ENCODE data around the gene NXNL1. TPM values are rescaled to one million over a fixed set of nuclear protein-coding genes. Genes with fewer than 3 reads are reported as not detected.

The NXNL1 gene
- total and polyA plus RNA-seq, 9 of the 15 experiments (the other 6 are each of a cell fraction or from before 2014, with no cell fraction given) = not detected

DNA sequence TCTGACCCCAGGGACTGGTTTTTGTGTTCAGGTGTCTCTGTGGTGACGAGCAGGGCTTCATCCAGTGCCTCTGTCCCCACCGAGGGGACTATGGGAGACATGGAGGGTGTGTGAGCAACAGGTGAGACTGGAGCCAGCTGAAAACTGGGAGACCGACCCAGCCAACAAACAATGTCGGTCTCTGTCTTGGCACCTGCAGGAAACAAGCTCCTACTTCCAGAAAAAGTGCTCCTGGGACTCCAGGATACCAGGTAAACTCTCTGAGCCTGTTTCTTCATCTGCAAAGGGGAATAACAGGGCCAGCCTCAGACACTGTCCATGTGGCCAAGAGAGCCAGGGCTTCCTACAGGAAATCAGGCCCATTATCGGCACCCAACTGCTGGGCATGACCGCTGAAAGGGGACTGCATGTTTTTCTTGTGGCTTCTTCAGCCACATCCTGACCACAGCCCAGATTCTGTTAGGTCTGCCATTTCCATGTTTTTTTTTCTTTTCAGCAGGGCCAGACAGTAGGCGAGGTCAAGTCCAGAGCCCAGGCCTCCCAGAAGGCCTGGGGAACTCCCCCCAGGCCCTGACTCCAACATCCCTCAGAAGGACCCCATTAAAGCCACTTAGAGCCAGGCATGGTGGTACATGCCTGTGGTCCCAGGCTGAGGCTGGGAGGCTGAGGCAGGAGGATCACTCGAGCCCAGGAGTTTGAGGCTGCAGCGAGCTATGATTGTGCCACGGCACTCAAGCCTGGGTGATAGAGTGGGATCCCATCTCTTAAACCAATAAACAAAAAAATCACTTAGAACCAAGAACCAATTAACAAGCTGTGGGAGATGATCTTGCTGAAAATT, 54.5 kb downstream of the NXNL1 start (continued):
- TF ChIP-seq SIN3A (IDR thresholded peaks at IDR 0.05; ENCODE audit: borderline replicate concordance in 2 of 2, control insufficient read depth in 1 of 2, low read depth in 2 of 2, low read length in 2 of 2) (peak in 1 of 2 experiments; percentile 1; a peak in 1 of 4 replicates), SAP30 (IDR thresholded peaks at IDR 0.05; ENCODE audit: borderline replicate concordance, insufficient read depth, low read depth, low read length, poor library complexity, severe bottlenecking) (peak; percentile 28)

Other genes with a start within 250 kb of the NXNL1 start
Only the 7 nearest of the 20 such genes appear.
- 0.09 and 0.53 TPM in 2 replicates for gene PLVAP, start 83.6 kb downstream of the NXNL1 start, total RNA-seq (2014; rRNA removed)
- gene PLVAP, start 83.6 kb downstream of the NXNL1 start, total RNA-seq (2014; rRNA removed; fragmentation: Illumina TruSeq; extraction: Trizol) = 0.10 TPM in 1 of 2 replicates, not detected in the other
- not detected in 2 replicates for gene PLVAP, start 83.6 kb downstream of the NXNL1 start, total RNA-seq (2015; rRNA removed; fragmentation: Illumina TruSeq; extraction: Trizol)
- gene PLVAP, start 83.6 kb downstream of the NXNL1 start, total RNA-seq (2021) = 0.75 and 0.81 TPM in 2 replicates
- 0.49 and 0.70 TPM in 2 replicates for gene PLVAP, start 83.6 kb downstream of the NXNL1 start, polyA plus RNA-seq (2011; rRNA removed)
- 0.51 and 0.84 TPM in 2 replicates for gene PLVAP, start 83.6 kb downstream of the NXNL1 start, polyA plus RNA-seq (2014; fragmentation: Illumina TruSeq; extraction: Trizol)
- gene PLVAP, start 83.6 kb downstream of the NXNL1 start, polyA plus RNA-seq (2014; fragmentation: Nextera tagmentation; extraction: Ambion mirVana) = not detected
- 0.31 and 0.84 TPM in 2 replicates for gene PLVAP, start 83.6 kb downstream of the NXNL1 start, polyA plus RNA-seq (2014; rRNA removed)
- gene CCDC194, start 66.7 kb downstream of the NXNL1 start, total RNA-seq (2014; rRNA removed) = 0.37 and 1.3 TPM in 2 replicates
- 0.18 and 0.22 TPM in 2 replicates for gene CCDC194, start 66.7 kb downstream of the NXNL1 start, total RNA-seq (2014; rRNA removed; fragmentation: Illumina TruSeq; extraction: Trizol)
- 0.34 and 0.47 TPM in 2 replicates for gene CCDC194, start 66.7 kb downstream of the NXNL1 start, total RNA-seq (2015; rRNA removed; fragmentation: Illumina TruSeq; extraction: Trizol)
- gene CCDC194, start 66.7 kb downstream of the NXNL1 start, total RNA-seq (2021) = 0.31 and 0.76 TPM in 2 replicates
- 0.13 and 0.46 TPM in 2 replicates for gene CCDC194, start 66.7 kb downstream of the NXNL1 start, polyA plus RNA-seq (2011; rRNA removed)
- 0.35 TPM in 1 of 2 replicates, not detected in the other for gene CCDC194, start 66.7 kb downstream of the NXNL1 start, polyA plus RNA-seq (2014; fragmentation: Illumina TruSeq; extraction: Trizol)
- gene CCDC194, start 66.7 kb downstream of the NXNL1 start, polyA plus RNA-seq (2014; fragmentation: Nextera tagmentation; extraction: Ambion mirVana) = not detected
- 0.43 and 0.72 TPM in 2 replicates for gene CCDC194, start 66.7 kb downstream of the NXNL1 start, polyA plus RNA-seq (2014; rRNA removed)
- 186 and 224 TPM in 2 replicates for gene BST2, start 55.3 kb downstream of the NXNL1 start, total RNA-seq (2014; rRNA removed)
- gene BST2, start 55.3 kb downstream of the NXNL1 start, total RNA-seq (2014; rRNA removed; fragmentation: Illumina TruSeq; extraction: Trizol) = 54.9 and 64.7 TPM in 2 replicates
- gene BST2, start 55.3 kb downstream of the NXNL1 start, total RNA-seq (2015; rRNA removed; fragmentation: Illumina TruSeq; extraction: Trizol) = 126 and 129 TPM in 2 replicates
- 158 and 163 TPM in 2 replicates for gene BST2, start 55.3 kb downstream of the NXNL1 start, total RNA-seq (2021)
- 151 and 194 TPM in 2 replicates for gene BST2, start 55.3 kb downstream of the NXNL1 start, polyA plus RNA-seq (2011; rRNA removed)
- 135 and 166 TPM in 2 replicates for gene BST2, start 55.3 kb downstream of the NXNL1 start, polyA plus RNA-seq (2014; fragmentation: Illumina TruSeq; extraction: Trizol)
- gene BST2, start 55.3 kb downstream of the NXNL1 start, polyA plus RNA-seq (2014; fragmentation: Nextera tagmentation; extraction: Ambion mirVana) = 10 to 100 TPM; 11.2 to 69.8 TPM
- gene BST2, start 55.3 kb downstream of the NXNL1 start, polyA plus RNA-seq (2014; rRNA removed) = 232 and 241 TPM in 2 replicates
- 43.0 and 45.3 TPM in 2 replicates for gene MVB12A, start 40.9 kb downstream of the NXNL1 start, total RNA-seq (2014; rRNA removed)
- 7.1 and 10.0 TPM in 2 replicates for gene MVB12A, start 40.9 kb downstream of the NXNL1 start, total RNA-seq (2014; rRNA removed; fragmentation: Illumina TruSeq; extraction: Trizol)
- 21.1 and 22.8 TPM in 2 replicates for gene MVB12A, start 40.9 kb downstream of the NXNL1 start, total RNA-seq (2015; rRNA removed; fragmentation: Illumina TruSeq; extraction: Trizol)
- gene MVB12A, start 40.9 kb downstream of the NXNL1 start, total RNA-seq (2021) = 46.2 and 46.9 TPM in 2 replicates
- 22.4 and 28.1 TPM in 2 replicates for gene MVB12A, start 40.9 kb downstream of the NXNL1 start, polyA plus RNA-seq (2011; rRNA removed)
- gene MVB12A, start 40.9 kb downstream of the NXNL1 start, polyA plus RNA-seq (2014; fragmentation: Illumina TruSeq; extraction: Trizol) = 22.5 and 34.3 TPM in 2 replicates
- gene MVB12A, start 40.9 kb downstream of the NXNL1 start, polyA plus RNA-seq (2014; fragmentation: Nextera tagmentation; extraction: Ambion mirVana) = 1 to 10 TPM; 1.2 to 1.7 TPM
- gene MVB12A, start 40.9 kb downstream of the NXNL1 start, polyA plus RNA-seq (2014; rRNA removed) = 39.7 and 42.5 TPM in 2 replicates
- gene TMEM221, start 12.3 kb downstream of the NXNL1 start, total RNA-seq (2014; rRNA removed) = not detected in 2 replicates
- not detected in 2 replicates for gene TMEM221, start 12.3 kb downstream of the NXNL1 start, total RNA-seq (2014; rRNA removed; fragmentation: Illumina TruSeq; extraction: Trizol)
- gene TMEM221, start 12.3 kb downstream of the NXNL1 start, total RNA-seq (2015; rRNA removed; fragmentation: Illumina TruSeq; extraction: Trizol) = not detected in 2 replicates
- not detected in 2 replicates for gene TMEM221, start 12.3 kb downstream of the NXNL1 start, total RNA-seq (2021)
- 0.15 and 0.35 TPM in 2 replicates for gene TMEM221, start 12.3 kb downstream of the NXNL1 start, polyA plus RNA-seq (2011; rRNA removed)
- not detected in 2 replicates for gene TMEM221, start 12.3 kb downstream of the NXNL1 start, polyA plus RNA-seq (2014; fragmentation: Illumina TruSeq; extraction: Trizol)
- under 1 TPM in 1 of 2 experiments, not detected in 1; 0.06 TPM for gene TMEM221, start 12.3 kb downstream of the NXNL1 start, polyA plus RNA-seq (2014; fragmentation: Nextera tagmentation; extraction: Ambion mirVana)
- not detected in 2 replicates for gene TMEM221, start 12.3 kb downstream of the NXNL1 start, polyA plus RNA-seq (2014; rRNA removed)
- 1.9 and 2.8 TPM in 2 replicates for gene SLC27A1, start 9.6 kb upstream of the NXNL1 start, total RNA-seq (2014; rRNA removed)
- gene SLC27A1, start 9.6 kb upstream of the NXNL1 start, total RNA-seq (2014; rRNA removed; fragmentation: Illumina TruSeq; extraction: Trizol) = 0.38 and 0.44 TPM in 2 replicates
- gene SLC27A1, start 9.6 kb upstream of the NXNL1 start, total RNA-seq (2015; rRNA removed; fragmentation: Illumina TruSeq; extraction: Trizol) = 0.79 and 1.0 TPM in 2 replicates
- gene SLC27A1, start 9.6 kb upstream of the NXNL1 start, total RNA-seq (2021) = 1.6 and 2.0 TPM in 2 replicates
- 1.4 and 1.7 TPM in 2 replicates for gene SLC27A1, start 9.6 kb upstream of the NXNL1 start, polyA plus RNA-seq (2011; rRNA removed)
- 1.1 and 1.3 TPM in 2 replicates for gene SLC27A1, start 9.6 kb upstream of the NXNL1 start, polyA plus RNA-seq (2014; fragmentation: Illumina TruSeq; extraction: Trizol)
- gene SLC27A1, start 9.6 kb upstream of the NXNL1 start, polyA plus RNA-seq (2014; fragmentation: Nextera tagmentation; extraction: Ambion mirVana) = under 1 TPM; 0.06 to 0.10 TPM
- 2.0 and 3.0 TPM in 2 replicates for gene SLC27A1, start 9.6 kb upstream of the NXNL1 start, polyA plus RNA-seq (2014; rRNA removed)
- gene PGLS, start 50.7 kb upstream of the NXNL1 start, total RNA-seq (2014; rRNA removed) = 38.1 and 42.4 TPM in 2 replicates
- gene PGLS, start 50.7 kb upstream of the NXNL1 start, total RNA-seq (2014; rRNA removed; fragmentation: Illumina TruSeq; extraction: Trizol) = 5.7 and 10.9 TPM in 2 replicates
- gene PGLS, start 50.7 kb upstream of the NXNL1 start, total RNA-seq (2015; rRNA removed; fragmentation: Illumina TruSeq; extraction: Trizol) = 27.7 and 31.0 TPM in 2 replicates
- gene PGLS, start 50.7 kb upstream of the NXNL1 start, total RNA-seq (2021) = 61.1 and 65.5 TPM in 2 replicates
- 21.2 and 39.4 TPM in 2 replicates for gene PGLS, start 50.7 kb upstream of the NXNL1 start, polyA plus RNA-seq (2011; rRNA removed)
- gene PGLS, start 50.7 kb upstream of the NXNL1 start, polyA plus RNA-seq (2014; fragmentation: Illumina TruSeq; extraction: Trizol) = 23.7 and 27.1 TPM in 2 replicates
- gene PGLS, start 50.7 kb upstream of the NXNL1 start, polyA plus RNA-seq (2014; fragmentation: Nextera tagmentation; extraction: Ambion mirVana) = 1 to 10 TPM in 1 of 2 experiments, under 1 TPM in 1; 0.79 to 1.1 TPM
- gene PGLS, start 50.7 kb upstream of the NXNL1 start, polyA plus RNA-seq (2014; rRNA removed) = 51.7 and 52.6 TPM in 2 replicates